Measurements from ENCODE around the gene PRG3. TPM values are rescaled to one million over a fixed set of nuclear protein-coding genes. Genes with fewer than 3 reads are reported as not detected.

Gene PRG3
- total and polyA plus RNA-seq, 2 of the 4 experiments (the other 2 are of a cell fraction) = not detected

DNA sequence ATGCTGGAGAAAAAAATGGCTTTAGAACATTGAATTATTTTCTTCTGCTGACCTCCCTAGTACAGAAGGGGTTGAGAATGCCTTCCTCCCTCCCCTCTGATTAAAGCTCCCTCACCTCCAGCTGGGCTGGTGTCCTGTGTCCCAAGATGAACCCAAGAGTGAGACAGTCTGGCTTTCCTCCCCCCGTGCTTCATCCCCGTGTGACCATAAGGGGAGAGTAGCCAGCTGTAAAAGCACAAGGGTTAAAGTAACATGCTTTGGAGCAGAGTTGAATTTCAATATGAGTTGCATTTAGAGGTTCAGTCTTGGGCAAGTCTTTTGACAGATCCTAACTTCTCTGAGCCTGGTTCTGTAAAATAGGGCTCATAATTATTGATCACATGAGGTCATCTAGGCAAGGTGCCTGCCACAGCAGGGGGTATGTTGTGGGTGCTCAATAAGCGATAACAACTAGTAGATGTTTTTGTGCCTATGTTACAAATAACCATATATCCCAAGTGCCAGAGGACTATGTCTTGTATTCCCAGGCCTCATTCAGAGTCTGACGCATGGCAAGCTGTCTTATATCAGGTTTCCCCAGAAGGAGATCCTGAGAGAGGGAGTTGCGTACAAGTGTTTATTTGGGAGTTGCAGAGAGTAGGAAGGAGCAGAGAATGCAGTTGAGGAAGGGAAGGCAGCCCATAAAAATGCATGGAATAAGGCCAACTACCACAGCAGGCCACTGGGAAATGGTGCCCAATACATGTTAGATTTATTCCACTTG lies 5.4 kb upstream of the PRG3 start:
- WGBS, 2 experiments (ENCODE audit: extremely low coverage in 2 of 2, insufficient read length in 1 of 2) = 50% methylated on average over 2 of the region's 5 CpGs; no CpG with 5 or more reads in 1 of the 2 experiments
- no TSS peak for BruUV-seq (replicated peaks)
- ATAC-seq (ENCODE audit: low read depth) = no peak
- in situ Hi-C loops (cut with MboI; ENCODE audit: low sequenced_read_pairs) = no loop called here
- Histone ChIP-seq H3K14ac (replicated peaks; ENCODE audit: low read depth, low read length) (no peak overlapping the region), H2AFZ (replicated peaks; ENCODE audit: low read length, poor library complexity) (no peak overlapping the region), H2BK5ac (ENCODE audit: low read depth, low read length, poor library complexity, severe bottlenecking) (no peak overlapping the region), H2BK15ac (ENCODE audit: low read depth, low read length) (no peak overlapping the region), H4K5ac (ENCODE audit: low read depth, low read length) (no peak overlapping the region), H3K27ac (ENCODE audit: insufficient read depth, low read length) (no peak overlapping the region), H3K4me2 (ENCODE audit: low read depth, low read length) (no peak overlapping the region), H3K23ac (ENCODE audit: low read depth, low read length) (no peak overlapping the region), H3K9ac (ENCODE audit: low read depth, low read length) (no peak overlapping the region), H3K36me3 (ENCODE audit: control insufficient read depth, insufficient read depth, low read length) (no peaks in the 10 kb centered on the region), H3K4ac (ENCODE audit: low read depth, low read length) (no peak overlapping the region), H2AK9ac (replicated peaks; ENCODE audit: low read depth, low read length, poor library complexity) (no peak overlapping the region), H3K27me3 (ENCODE audit: control insufficient read depth, insufficient read depth, low read length) (peaks cover 32% of the 10 kb centered on the region), H4K91ac (ENCODE audit: insufficient read depth, low read depth, low read length) (no peak overlapping the region), H3K56ac (ENCODE audit: extremely low read depth, insufficient read depth, low read length) (no peak overlapping the region), H2BK120ac (ENCODE audit: low read depth, low read length) (no peak overlapping the region), H3K9me3 (ENCODE audit: control insufficient read depth, insufficient read depth, low read length) (no peaks in the 10 kb centered on the region), H3K9me1 (ENCODE audit: insufficient read depth, low read length) (no peaks in the 10 kb centered on the region), H2AK5ac (ENCODE audit: low read depth, low read length) (no peak overlapping the region), H3K79me1 (ENCODE audit: low read depth in 1 of 2, low read length in 2 of 2) (no peaks in the 10 kb centered on the region), H4K20me1 (ENCODE audit: insufficient read depth, low read length) (no peaks in the 10 kb centered on the region), H3K18ac (ENCODE audit: low read depth, low read length) (no peak overlapping the region), H3K4me3 (ENCODE audit: insufficient read depth, low read depth, low read length) (no peak overlapping the region), H2BK20ac (ENCODE audit: low read depth, low read length) (no peak overlapping the region), H4K8ac (ENCODE audit: low read depth in 2 of 2, low read length in 2 of 2) (no peak overlapping the region), H3K4me1 (ENCODE audit: control insufficient read depth, insufficient read depth, low read length) (no peaks in the 10 kb centered on the region)
- TF ChIP-seq CEBPB (IDR thresholded peaks at IDR 0.05; ENCODE audit: low read depth, low read length) (no peak), NFE2L2 (IDR thresholded peaks at IDR 0.05; ENCODE audit: low read depth, low read length) (no peak), MXI1 (IDR thresholded peaks at IDR 0.05; ENCODE audit: borderline replicate concordance, low read depth, low read length) (no peak), POLR2A (IDR thresholded peaks at IDR 0.05; ENCODE audit: low read depth, low read length) (no peak), MAFK (IDR thresholded peaks at IDR 0.05; ENCODE audit: low read depth, low read length) (no peak), SMC3 (IDR thresholded peaks at IDR 0.05; ENCODE audit: low read depth, low read length) (no peak), RCOR1 (IDR thresholded peaks at IDR 0.05; ENCODE audit: insufficient replicate concordance, low read length) (no peak), BHLHE40 (IDR thresholded peaks at IDR 0.05; ENCODE audit: low read depth, low read length) (no peak)
- TF ChIP-seq, protein P1, sequence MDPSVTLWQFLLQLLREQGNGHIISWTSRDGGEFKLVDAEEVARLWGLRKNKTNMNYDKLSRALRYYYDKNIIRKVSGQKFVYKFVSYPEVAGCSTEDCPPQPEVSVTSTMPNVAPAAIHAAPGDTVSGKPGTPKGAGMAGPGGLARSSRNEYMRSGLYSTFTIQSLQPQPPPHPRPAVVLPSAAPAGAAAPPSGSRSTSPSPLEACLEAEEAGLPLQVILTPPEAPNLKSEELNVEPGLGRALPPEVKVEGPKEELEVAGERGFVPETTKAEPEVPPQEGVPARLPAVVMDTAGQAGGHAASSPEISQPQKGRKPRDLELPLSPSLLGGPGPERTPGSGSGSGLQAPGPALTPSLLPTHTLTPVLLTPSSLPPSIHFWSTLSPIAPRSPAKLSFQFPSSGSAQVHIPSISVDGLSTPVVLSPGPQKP (IDR thresholded peaks at IDR 0.05; ENCODE audit: borderline replicate concordance, low read depth, low read length) = no peak
- TF ChIP-seq, protein P2, sequence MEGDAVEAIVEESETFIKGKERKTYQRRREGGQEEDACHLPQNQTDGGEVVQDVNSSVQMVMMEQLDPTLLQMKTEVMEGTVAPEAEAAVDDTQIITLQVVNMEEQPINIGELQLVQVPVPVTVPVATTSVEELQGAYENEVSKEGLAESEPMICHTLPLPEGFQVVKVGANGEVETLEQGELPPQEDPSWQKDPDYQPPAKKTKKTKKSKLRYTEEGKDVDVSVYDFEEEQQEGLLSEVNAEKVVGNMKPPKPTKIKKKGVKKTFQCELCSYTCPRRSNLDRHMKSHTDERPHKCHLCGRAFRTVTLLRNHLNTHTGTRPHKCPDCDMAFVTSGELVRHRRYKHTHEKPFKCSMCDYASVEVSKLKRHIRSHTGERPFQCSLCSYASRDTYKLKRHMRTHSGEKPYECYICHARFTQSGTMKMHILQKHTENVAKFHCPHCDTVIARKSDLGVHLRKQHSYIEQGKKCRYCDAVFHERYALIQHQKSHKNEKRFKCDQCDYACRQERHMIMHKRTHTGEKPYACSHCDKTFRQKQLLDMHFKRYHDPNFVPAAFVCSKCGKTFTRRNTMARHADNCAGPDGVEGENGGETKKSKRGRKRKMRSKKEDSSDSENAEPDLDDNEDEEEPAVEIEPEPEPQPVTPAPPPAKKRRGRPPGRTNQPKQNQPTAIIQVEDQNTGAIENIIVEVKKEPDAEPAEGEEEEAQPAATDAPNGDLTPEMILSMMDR (conservative IDR thresholded peaks at IDR 0.05; ENCODE audit: low read depth, low read length) = no peak
- dilution Hi-C loops (cut with HindIII; ENCODE audit: low sequenced_read_pairs, unreplicated experiment) = no loop called here
- intact Hi-C loops (cut with micrococcal nuclease) = no loop called here
- POLR2A ChIA-PET (ENCODE audit: unreplicated experiment) = no interaction called here
- no peak for DNase-seq
- CTCF ChIA-PET = no interaction called here

All from IMR-90 (cell line).